ENCODE data around the gene SPIRE1.

DNA sequence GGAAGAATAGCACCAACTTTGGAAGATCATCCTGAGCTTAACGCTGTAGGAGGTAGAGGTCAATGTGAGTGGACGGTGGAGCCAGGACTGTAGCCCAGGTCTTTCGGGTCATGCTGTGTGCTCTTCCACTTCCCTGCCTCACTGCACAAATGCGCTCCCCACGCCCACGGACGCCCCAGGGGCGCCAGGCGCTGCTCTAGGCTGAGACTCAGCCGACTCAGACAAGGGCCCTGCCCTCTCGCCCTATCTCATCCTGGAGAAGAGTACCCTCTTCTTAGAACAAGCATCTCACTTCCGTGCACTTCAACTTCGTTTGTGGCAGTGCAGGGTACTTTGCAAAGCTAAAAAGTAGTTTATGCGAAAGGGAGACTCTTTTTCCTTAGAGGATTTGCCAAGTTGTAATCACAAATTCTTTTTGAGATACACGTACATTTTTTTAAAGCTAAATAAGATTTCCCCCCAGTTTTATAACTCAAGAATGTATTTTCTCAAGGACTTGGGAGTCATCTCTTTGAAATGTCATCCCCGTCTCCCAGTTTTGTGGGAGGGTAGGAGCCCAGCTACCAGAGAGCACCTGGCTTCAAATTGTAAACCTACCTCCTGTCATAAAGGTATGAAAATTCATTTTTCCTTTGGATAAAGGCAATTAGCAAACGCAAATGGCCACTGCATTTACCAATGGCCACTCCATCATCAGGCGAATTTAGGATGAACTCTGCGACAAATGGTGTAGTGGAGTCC, 251.4 kb downstream of the SPIRE1 start:
- no peak for TF ChIP-seq CTCF (IDR thresholded peaks at IDR 0.05)
- TF ChIP-seq POLR2A (IDR thresholded peaks at IDR 0.05): no peak
